B cell (primary cell): ENCODE data around the gene SALL3. TPM values are rescaled to one million over a fixed set of nuclear protein-coding genes. Genes with fewer than 3 reads are reported as not detected.

Experiments used
- ATAC-seq: fragments of 200-7000 bp; cut with Tn5 transposase; one replicate; pipeline ENCODE4 v1.10.0; 2021; ENCODE audit warnings: low read depth, mild to moderate bottlenecking, moderate number of reproducible peaks, moderate library complexity
- CTCF ChIA-PET: fragments of 350-600 bp; sonication (Branson Sonifier 250); formaldehyde crosslinking; loops from one replicate; lab custom pipeline; 2021; ENCODE audit warnings: antibody characterized with exemption, inconsistent platforms; lab: Charles Lee
- POLR2A ChIA-PET: fragments of 350-600 bp; sonication (Branson Sonifier 250); formaldehyde crosslinking; loops from one replicate; lab custom pipeline; 2021; ENCODE audit warnings: antibody characterized with exemption; lab: Charles Lee
- DNase-seq: peaks from one replicate; pipeline ENCODE4 v3.0.0; 2013
- H2AFZ ChIP-seq: 2 replicates; pipeline ENCODE4 v1.6.1; 2012; ENCODE audit warnings: mild to moderate bottlenecking, low read depth, low read length; ENCODE audit not compliant: insufficient read depth, poor library complexity, severe bottlenecking
- H3K27ac ChIP-seq, 2 donors: 1 replicate in 1 of 2; 2 replicates in 1 of 2; pipeline ENCODE4 v1.5.1; 2012 to 2013; ENCODE audit warnings: low read length in 2 of 2, mild to moderate bottlenecking in 2 of 2, moderate library complexity in 1 of 2
- H3K27me3 ChIP-seq, 4 experiments: fragments of 200-600 bp in 1 of 4; sonication (generic) in 1 of 4; replicated peaks in 1 of 4; 1 replicate in 2 of 4; 2 replicates in 2 of 4; pipeline versions ENCODE4 v1.6.1 to v1.7.0; 2013 to 2016; ENCODE audit warnings: low read length in 3 of 4, mild to moderate bottlenecking in 2 of 4, mixed read lengths in 1 of 4, moderate library complexity in 1 of 4; ENCODE audit not compliant: insufficient read depth in 4 of 4, control insufficient read depth in 3 of 4; ENCODE audit errors: control extremely low read depth in 1 of 4
- H3K36me3 ChIP-seq, 2 experiments: replicated peaks in 1 of 2; 1 replicate in 1 of 2; 2 replicates in 1 of 2; pipeline versions ENCODE4 v1.6.1 to v1.7.1; 2013; ENCODE audit warnings: low read length in 1 of 2; ENCODE audit not compliant: insufficient read depth in 2 of 2, control insufficient read depth in 1 of 2; ENCODE audit errors: control extremely low read depth in 1 of 2, extremely low read depth in 1 of 2
- H3K4me1 ChIP-seq, 2 donors: fragments of 200-600 bp in 1 of 2; sonication (generic) in 1 of 2; 1 replicate in 1 of 2; 2 replicates in 1 of 2; pipeline versions ENCODE4 v1.5.1 to v1.6.1; 2013 to 2017; ENCODE audit warnings: low read length in 2 of 2; ENCODE audit not compliant: control insufficient read depth in 2 of 2, insufficient read depth in 2 of 2
- H3K4me2 ChIP-seq: replicated peaks from 2 replicates; pipeline ENCODE3; 2012; ENCODE audit warnings: mild to moderate bottlenecking, low read depth, low read length; ENCODE audit not compliant: poor library complexity, severe bottlenecking
- H3K4me3 ChIP-seq, 5 experiments: fragments of 200-600 bp in 1 of 5; sonication (generic) in 1 of 5; 1 replicate in 3 of 5; 2 replicates in 2 of 5; pipeline versions ENCODE4 v1.5.1 to v1.7.0; 2011 to 2016; ENCODE audit warnings: low read length in 4 of 5, mild to moderate bottlenecking in 4 of 5, low read depth in 2 of 5, control low read depth in 1 of 5, moderate library complexity in 1 of 5; ENCODE audit not compliant: insufficient read depth in 1 of 5; ENCODE audit errors: control extremely low read depth in 1 of 5, extremely low read depth in 1 of 5
- H3K79me2 ChIP-seq: fragments of 200-600 bp; sonication (generic); one replicate; pipeline ENCODE4 v1.6.0; 2016; ENCODE audit warnings: low read length; ENCODE audit not compliant: control insufficient read depth, insufficient read depth
- H3K9ac ChIP-seq: fragments of 200-600 bp; sonication (generic); 2 replicates; pipeline ENCODE4 v1.6.1; 2017; ENCODE audit warnings: mild to moderate bottlenecking, low read length, moderate library complexity
- H3K9me3 ChIP-seq, 3 donors: one replicate each; pipeline versions ENCODE4 v1.6.1 to v1.7.1; 2013; ENCODE audit warnings: low read length in 2 of 3; ENCODE audit not compliant: control insufficient read depth in 2 of 3, insufficient read depth in 1 of 3; ENCODE audit errors: control extremely low read depth in 1 of 3
- H4K20me1 ChIP-seq: 2 replicates; pipeline ENCODE4 v1.6.0; 2012; ENCODE audit warnings: mild to moderate bottlenecking, low read length; ENCODE audit not compliant: insufficient read depth, control insufficient read depth, poor library complexity, severe bottlenecking
- H3K27ac Mint-ChIP-seq: one replicate; pipeline ENCODE4 v1.8.0; 2021; ENCODE audit warnings: mixed read lengths
- H3K27me3 Mint-ChIP-seq: one replicate; pipeline ENCODE4 v1.8.0; 2021; ENCODE audit warnings: mixed read lengths
- H3K4me1 Mint-ChIP-seq: one replicate; pipeline ENCODE4 v1.8.0; 2021; ENCODE audit warnings: mixed read lengths
- H3K4me3 Mint-ChIP-seq: one replicate; pipeline ENCODE4 v1.8.0; 2021; ENCODE audit warnings: mixed read lengths
- H3K9me3 Mint-ChIP-seq: one replicate; pipeline ENCODE4 v1.8.0; 2022; ENCODE audit warnings: mixed read lengths; ENCODE audit not compliant: insufficient read depth
- CTCF ChIP-seq: fragments of 200-600 bp; IDR thresholded peaks from one replicate; pipeline ENCODE4 v1.8.0; 2022; ENCODE audit warnings: antibody characterized with exemption, mild to moderate bottlenecking
- EZH2 ChIP-seq: IDR thresholded peaks from 2 replicates; pipeline ENCODE4 v1.6.1; 2012; ENCODE audit warnings: borderline replicate concordance, low read depth, mild to moderate bottlenecking, moderate library complexity, low read length; ENCODE audit not compliant: insufficient read depth, poor library complexity, severe bottlenecking
- WGBS: methylation state at CpG from one replicate; pipeline ENCODE4 v1.1.5; 2013; ENCODE audit warnings: missing lambda C conversion rate; ENCODE audit not compliant: insufficient coverage; 5-methylcytosine and 5-hydroxymethylcytosine counted together
- intact Hi-C: fragments of 100-400 bp; cut with micrococcal nuclease; formaldehyde crosslinking; loops from one replicate; pipeline ENCODE4 v1.10.0; 2022
- polyA plus RNA-seq: library from polyadenylated mRNA; depleted of rRNA; stranded (reverse); fragments of >200 nt; gene quantifications from 2 replicates; pipeline ENCODE4 v1.2.3, GENCODE V29; 2012
- total RNA-seq, 2 donors: library from RNA; stranded (reverse); fragments of 120-200 nt in 1 of 2; gene quantifications; 1 replicate in 1 of 2; 2 replicates in 1 of 2; pipeline versions ENCODE4 v1.2.3 to v1.2.4, GENCODE V29; 2013 to 2022

SALL3 gene
- total and polyA plus RNA-seq, 2 donors (not counting 1 experiment from before 2014, with no cell fraction given): not detected

- Mint-ChIP-seq H3K4me3 (no peak overlapping the region), H3K4me1 (no peaks in the 10 kb centered on the region), H3K27me3 (peaks cover 15% of the 10 kb centered on the region), H3K27ac (no peak overlapping the region), H3K9me3 (no peaks in the 10 kb centered on the region)
- Histone ChIP-seq H3K9me3 (peaks cover 0 to 27% (median 2%) of the 10 kb centered on the region in 3 donors), H3K27me3 (no peaks in the 10 kb centered on the region), H3K27ac (no peak overlapping the region), H3K9ac (no peak overlapping the region), H3K4me3 (no peak overlapping the region), H4K20me1 (no peaks in the 10 kb centered on the region), H3K79me2 (no peaks in the 10 kb centered on the region), H3K36me3 (no peaks in the 10 kb centered on the region), H2AFZ (no peak overlapping the region), H3K4me2 (no peak overlapping the region), H3K4me1 (no peaks in the 10 kb centered on the region)
- ChIA-PET POLR2A (no interaction called here), CTCF (no interaction called here)
- WGBS: 98% methylated on average over 90 of the region's 90 CpGs
- ATAC-seq: no peak
- intact Hi-C loops: no loop called here
- no peak for DNase-seq
- no peak for TF ChIP-seq EZH2
- no peak for TF ChIP-seq CTCF
These were observed 13.7 kb downstream of the SALL3 start for GRCh38 chr18:78993014-78993926.

GRCh38 chr18:78994000-78994399 lies 14.4 kb downstream of the SALL3 start:
- intact Hi-C loops: no loop called here
- Histone ChIP-seq H3K9ac (no peak overlapping the region), H3K27me3 (no peaks in the 10 kb centered on the region), H2AFZ (no peak overlapping the region), H3K4me1 (no peaks in the 10 kb centered on the region), H3K4me2 (no peak overlapping the region), H3K27ac (no peak overlapping the region), H3K36me3 (no peaks in the 10 kb centered on the region), H3K79me2 (no peaks in the 10 kb centered on the region), H3K4me3 (no peak overlapping the region), H4K20me1 (no peaks in the 10 kb centered on the region), H3K9me3 (peaks cover 0 to 27% (median 0%) of the 10 kb centered on the region in 3 donors)
- no peak for DNase-seq
- Mint-ChIP-seq H3K9me3 (no peaks in the 10 kb centered on the region), H3K4me3 (no peak overlapping the region), H3K27me3 (peaks cover 15% of the 10 kb centered on the region), H3K4me1 (no peaks in the 10 kb centered on the region), H3K27ac (no peak overlapping the region)
- POLR2A ChIA-PET: no interaction called here
- no peak for TF ChIP-seq CTCF
- CTCF ChIA-PET: no interaction called here
- 99% methylated on average over 37 of the region's 37 CpGs for WGBS
- ATAC-seq: no peak
